Erythroblast (primary cell): ENCODE measurements around the gene KIFBP.
"Not testable (repeated sequence)": the region's sequence is repeated elsewhere in the genome, so short reads cannot be mapped to it uniquely, and the experiment has no call there.

Experiments
- DNase-seq, 2 experiments: peaks; one replicate each; lab custom pipeline; 2025; lab: John Stamatoyannopoulos, UW
- GATA1 ChIP-seq: IDR thresholded peaks from 2 replicates; pipeline ENCODE4 v1.6.1; 2011; ENCODE audit warnings: low read depth, mild to moderate bottlenecking, control low read depth, low read length, moderate library complexity
- POLR2A ChIP-seq: IDR thresholded peaks from 2 replicates; pipeline ENCODE4 v1.6.1; 2011; ENCODE audit warnings: mild to moderate bottlenecking, low read length

The KIFBP gene

GRCh38 chr10:68981074-68981473 is 7.5 kb upstream of the KIFBP start:
- DNase-seq = no peak
- TF ChIP-seq GATA1 (no peak), POLR2A (no peak)

- DNase-seq = no peak
- TF ChIP-seq POLR2A = no peak
- TF ChIP-seq GATA1 = no peak
These were observed 6.2 kb upstream of the KIFBP start for GRCh38 chr10:68982389-68982788.

GRCh38 chr10:68987611-68988010 is 992 bp upstream of the KIFBP start:
- peak in 1 of 2 experiments; percentile 17 for DNase-seq
- no peak for TF ChIP-seq GATA1
- no peak for TF ChIP-seq POLR2A

DNA sequence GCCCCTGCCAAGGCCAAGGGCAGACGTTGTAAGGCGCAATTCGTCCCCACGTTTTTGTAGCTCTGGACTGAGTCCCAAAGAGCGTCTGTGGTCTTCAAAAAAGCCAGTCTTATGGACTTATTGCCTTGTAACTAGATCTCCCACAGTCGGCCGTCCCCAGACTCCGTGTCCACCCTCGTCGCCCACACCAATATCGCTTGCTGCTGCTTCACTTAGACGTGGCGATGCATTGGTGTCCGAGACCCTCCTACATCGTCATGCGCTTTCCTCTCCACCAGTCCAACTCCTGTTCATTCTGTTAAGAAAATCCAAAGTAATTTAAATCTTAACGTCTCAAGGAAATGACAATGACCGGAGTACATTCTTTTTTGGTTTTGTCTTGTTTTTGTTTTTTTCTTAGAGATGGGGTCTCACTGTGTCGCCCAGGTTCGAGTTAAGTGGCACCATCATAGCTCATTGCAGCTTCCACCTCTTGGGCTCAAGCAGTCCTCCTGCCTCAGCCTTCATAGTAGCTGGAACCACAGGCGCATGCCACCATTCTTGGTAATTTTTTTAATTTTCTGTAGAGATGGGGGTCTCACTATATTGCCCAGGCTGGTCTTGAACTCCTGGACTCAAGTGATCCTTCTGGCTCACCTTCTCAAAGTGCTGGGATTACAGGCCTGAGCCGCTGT is 851 bp downstream of the KIFBP start:
- peak in 1 of 2 experiments; percentile 67 for DNase-seq
- TF ChIP-seq GATA1 (no peak), POLR2A (no peak)

DNA sequence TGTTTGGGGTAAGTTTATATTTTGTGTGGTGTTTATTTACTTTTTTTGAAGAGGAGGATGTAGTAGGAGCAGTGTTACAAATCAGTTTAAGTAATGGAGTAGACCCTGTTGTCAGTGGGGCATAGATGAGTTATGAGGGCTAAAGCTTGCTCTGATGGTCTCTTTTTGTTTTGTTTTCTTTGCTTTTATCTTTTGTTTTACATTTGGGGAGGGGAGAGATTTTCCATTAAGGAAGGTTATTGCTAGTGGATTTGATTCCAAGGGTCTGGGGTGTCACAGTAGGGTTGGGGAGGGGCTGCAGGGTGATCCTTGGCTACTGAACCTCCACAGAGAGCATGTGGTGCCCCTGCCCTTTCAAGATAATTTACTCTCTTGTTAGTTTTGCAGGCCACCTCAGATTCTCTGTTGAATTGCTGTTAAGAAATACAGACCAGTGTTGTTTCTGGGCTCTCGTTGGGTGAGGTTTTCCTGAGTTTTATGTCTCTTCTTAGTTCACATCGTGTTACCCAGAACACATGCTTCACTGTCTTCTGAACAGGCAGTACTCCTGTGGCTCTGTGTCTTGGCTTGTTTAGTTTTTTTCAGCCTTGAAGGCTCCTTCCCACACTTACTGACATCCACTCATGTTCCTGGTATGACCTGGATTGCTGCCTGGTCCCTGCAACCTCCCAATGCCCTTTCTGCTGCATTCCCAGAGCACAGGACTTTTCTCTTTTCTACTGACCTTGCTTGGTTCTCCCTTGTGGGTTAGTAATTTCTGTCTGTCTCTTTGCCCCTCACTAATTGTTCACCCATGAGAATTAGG is 4.2 kb downstream of the KIFBP start:
- DNase-seq = no peak

DNA sequence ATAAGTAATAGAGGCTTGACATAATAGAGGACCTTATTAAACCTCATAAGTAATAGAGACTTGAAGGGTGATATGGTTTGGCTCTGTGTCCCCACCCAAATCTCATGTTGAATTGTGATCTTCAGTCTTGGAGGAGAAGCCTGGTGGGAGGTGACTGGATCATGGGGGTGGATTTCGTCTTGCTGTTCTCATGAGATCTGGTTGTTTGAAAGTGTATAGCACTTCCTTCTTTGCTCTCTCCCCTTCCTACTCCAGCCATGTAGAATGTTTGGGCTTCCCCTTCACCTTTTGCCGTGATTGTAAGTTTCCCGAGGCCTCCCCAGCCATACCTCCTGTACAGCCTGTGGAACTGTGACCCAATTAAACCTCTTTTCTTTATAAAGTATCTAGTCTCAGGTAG is 8.6 kb downstream of the KIFBP start:
- no peak for DNase-seq
- TF ChIP-seq GATA1 (no peak), POLR2A (no peak)

More for the DNA sequence above, 4.2 kb downstream of the KIFBP start:
- TF ChIP-seq GATA1 = no peak
- TF ChIP-seq POLR2A = no peak

DNA sequence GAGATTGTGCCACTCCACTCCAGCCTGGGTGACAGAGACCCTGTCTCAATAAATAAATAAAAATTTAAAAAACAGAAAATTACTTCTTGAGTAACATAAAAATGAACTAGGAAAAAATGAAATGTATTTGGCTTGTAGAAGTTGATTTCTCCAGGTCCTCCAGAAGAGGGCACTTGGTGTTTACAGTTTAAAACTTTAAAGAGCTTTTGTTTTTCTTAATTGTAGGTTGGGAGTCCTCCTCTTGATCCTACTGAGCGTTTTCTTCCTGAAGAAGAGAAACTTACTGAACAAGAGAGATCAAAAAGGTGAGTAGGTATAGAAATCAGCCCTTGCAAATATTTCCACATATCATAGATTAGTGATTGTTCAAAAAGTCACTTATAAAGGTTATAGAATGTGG is 16.2 kb downstream of the KIFBP start:
- DNase-seq = peak; percentile 48 to 55
- TF ChIP-seq POLR2A (no peak), GATA1 (no peak)

GRCh38 chr10:69005704-69006485 is 17.3 kb downstream of the KIFBP start:
- TF ChIP-seq GATA1 = no peak
- TF ChIP-seq POLR2A = no peak

GRCh38 chr10:69007260-69007659 is 18.7 kb downstream of the KIFBP start:
- no peak for TF ChIP-seq POLR2A
- TF ChIP-seq GATA1 = no peak
- no peak for DNase-seq

More at GRCh38 chr10:69005704-69006485, 17.3 kb downstream of the KIFBP start:
- DNase-seq = no peak

DNA sequence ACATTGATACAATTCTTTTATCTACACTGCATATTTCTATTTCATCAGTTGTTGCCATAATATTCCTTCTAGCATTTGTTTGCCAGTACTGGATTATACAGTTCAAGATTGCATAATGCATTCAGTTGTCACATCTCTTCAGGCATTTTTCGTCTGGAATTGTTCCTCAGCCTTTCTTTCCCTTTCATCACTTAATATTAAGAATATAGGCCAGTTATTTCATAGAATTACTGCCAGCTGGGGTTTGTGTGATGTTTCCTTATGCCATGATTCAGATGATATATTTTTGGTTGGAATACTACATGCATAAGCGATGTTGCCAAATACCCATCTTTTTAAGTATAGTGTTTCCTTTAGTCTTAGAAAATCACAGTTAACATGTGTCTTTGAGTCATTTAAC is 20.8 kb downstream of the KIFBP start:
- TF ChIP-seq POLR2A (no peak), GATA1 (no peak)
- no peak for DNase-seq

- TF ChIP-seq POLR2A (no peak), GATA1 (no peak)
These were observed 21.6 kb downstream of the KIFBP start for GRCh38 chr10:69010151-69010640.

GRCh38 chr10:69012778-69013177 is 24.2 kb downstream of the KIFBP start:
- not testable (repeated sequence) for DNase-seq

More at GRCh38 chr10:69010151-69010640, 21.6 kb downstream of the KIFBP start:
- DNase-seq = no peak

- TF ChIP-seq GATA1 (no peak), POLR2A (no peak)
- no peak for DNase-seq
These were observed 25.6 kb downstream of the KIFBP start for GRCh38 chr10:69014171-69014570.
